ENCODE data around the gene CASQ1. TPM values are rescaled to one million over a fixed set of nuclear protein-coding genes. Genes with fewer than 3 reads are reported as not detected.

The CASQ1 gene
- total and polyA plus RNA-seq, 2 of the 13 experiments (the other 11 are each of a cell fraction or from before 2014, with no cell fraction given) = 0.09 to 0.20 TPM

DNA sequence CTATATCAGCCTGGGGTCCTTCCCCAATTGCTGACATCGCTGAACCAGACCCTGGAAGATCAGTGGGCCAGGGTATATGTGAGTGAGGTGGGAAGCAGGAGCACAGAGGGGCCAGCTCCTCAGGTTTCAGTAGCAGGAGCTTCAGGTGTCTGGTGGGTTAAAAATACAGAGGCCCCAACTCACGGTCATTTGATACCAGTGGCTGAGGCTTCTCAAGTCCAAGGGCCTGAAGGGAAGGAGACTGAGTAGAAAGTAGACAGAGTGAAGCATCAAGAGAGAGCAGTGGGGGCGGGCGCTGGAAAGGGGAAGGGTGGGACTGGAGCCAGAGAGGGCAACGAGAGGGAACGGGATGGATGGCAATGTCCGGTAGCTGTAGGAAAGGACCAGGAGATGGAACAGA, 2.0 kb upstream of the CASQ1 start:
- H3K27me3 ChIP-seq (ENCODE audit: control insufficient read depth in 1 of 2, insufficient read depth in 2 of 2, low read length in 2 of 2) = peaks cover 1 to 24% of the 10 kb centered on the region in 2 experiments; a peak in 3 of 5 replicates
- H3K4me2 ChIP-seq (ENCODE audit: low read depth, low read length) = no peak overlapping the region
- FAIRE-seq (no peak), ATAC-seq (no peak), DNase-seq (ENCODE audit: low spot score) (no peak)
- H3K36me3 ChIP-seq (replicated peaks in 1 of 2; ENCODE audit: control insufficient read depth in 1 of 2, insufficient read depth in 2 of 2, low read length in 2 of 2) = no peaks in the 10 kb centered on the region
- H4K20me1 ChIP-seq (ENCODE audit: insufficient read depth, low read length) = no peaks in the 10 kb centered on the region
- POLR2A ChIA-PET = no interaction called here
- H3K4me3 ChIP-seq (replicated peaks in 1 of 3; ENCODE audit: insufficient read depth in 1 of 3, low read depth in 2 of 3, low read length in 3 of 3) = no peak overlapping the region
- 64% methylated on average over 7 of the region's 7 CpGs for WGBS (ENCODE audit: low lambda C conversion rate)
- H3K79me2 ChIP-seq (ENCODE audit: insufficient read depth, low read length) = no peaks in the 10 kb centered on the region
- BruUV-seq (replicated peaks) = no TSS peak
- CTCF ChIA-PET (ENCODE audit: low intra/inter-chr PET ratio, low total read pairs) = no interaction called here
- intact Hi-C loops (cut with micrococcal nuclease; ENCODE audit: unreplicated experiment) (no loop called here), in situ Hi-C loops (cut with HindIII; ENCODE audit: extremely low pct_ligation_motif_present, low pct_unique_long_range_greater_than_20kb) (no loop called here)
- no peak overlapping the region for H2AFZ ChIP-seq (ENCODE audit: low read length)
- no peaks in the 10 kb centered on the region for H3K9me3 ChIP-seq (ENCODE audit: low read length)
- H3K9ac ChIP-seq (ENCODE audit: insufficient read depth, low read depth, low read length) = no peak overlapping the region
- peaks cover 23% of the 10 kb centered on the region for H3K4me1 ChIP-seq (ENCODE audit: insufficient read depth, low read length)
- no peak for TF ChIP-seq ZNF264 (CRISPR knock-in tag; IDR thresholded peaks at IDR 0.05)
- H3K27ac ChIP-seq (ENCODE audit: extremely low read length, insufficient read depth, low read length) = no peak overlapping the region

DNA sequence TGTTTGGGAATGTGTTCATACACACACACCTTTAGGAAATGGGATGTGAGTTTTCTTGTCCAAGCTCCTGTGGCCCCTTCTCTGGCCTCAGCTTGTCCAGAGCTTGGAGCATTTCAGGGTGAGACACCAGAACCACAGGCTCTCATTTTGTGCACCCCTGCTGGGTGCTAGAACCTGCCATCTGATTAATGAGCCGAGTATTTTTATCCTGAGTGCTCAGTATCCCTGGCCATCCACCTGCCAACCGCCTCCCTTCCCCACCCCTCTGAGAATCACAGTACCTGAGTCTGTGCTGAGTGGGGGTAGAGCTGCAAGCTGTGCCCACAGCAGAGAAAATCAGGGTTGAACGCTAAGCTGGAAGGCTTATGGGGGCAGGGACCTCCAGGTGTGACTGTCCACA, 1.4 kb downstream of the CASQ1 start:
- H3K9me3 ChIP-seq (ENCODE audit: low read length) = no peaks in the 10 kb centered on the region
- peaks cover 1 to 24% of the 10 kb centered on the region in 2 experiments; a peak in 3 of 5 replicates for H3K27me3 ChIP-seq (ENCODE audit: control insufficient read depth in 1 of 2, insufficient read depth in 2 of 2, low read length in 2 of 2)
- FAIRE-seq = no peak
- intact Hi-C loops (cut with micrococcal nuclease; ENCODE audit: unreplicated experiment) = loop anchor here (10.0 kb wide), 1 partner anchor 183 kb away; no protein-coding TSS in a partner anchor
- H3K4me1 ChIP-seq (ENCODE audit: insufficient read depth, low read length) = peaks cover 43% of the 10 kb centered on the region
- BruUV-seq (replicated peaks) = no TSS peak
- no peak overlapping the region for H3K27ac ChIP-seq (ENCODE audit: extremely low read length, insufficient read depth, low read length)
- H3K79me2 ChIP-seq (ENCODE audit: insufficient read depth, low read length) = no peaks in the 10 kb centered on the region
- no peak for DNase-seq (ENCODE audit: low spot score)
- no peak overlapping the region for H2AFZ ChIP-seq (ENCODE audit: low read length)
- TF ChIP-seq ZNF333 (CRISPR knock-in tag; IDR thresholded peaks at IDR 0.05; ENCODE audit: borderline replicate concordance) (no peak), KLF16 (CRISPR knock-in tag; IDR thresholded peaks at IDR 0.05) (no peak), ZNF205 (CRISPR knock-in tag; IDR thresholded peaks at IDR 0.05) (no peak), FOXM1 (CRISPR knock-in tag; IDR thresholded peaks at IDR 0.05) (no peak), ZNF878 (CRISPR knock-in tag; IDR thresholded peaks at IDR 0.05) (no peak)
- TF ChIP-seq, protein P1, sequence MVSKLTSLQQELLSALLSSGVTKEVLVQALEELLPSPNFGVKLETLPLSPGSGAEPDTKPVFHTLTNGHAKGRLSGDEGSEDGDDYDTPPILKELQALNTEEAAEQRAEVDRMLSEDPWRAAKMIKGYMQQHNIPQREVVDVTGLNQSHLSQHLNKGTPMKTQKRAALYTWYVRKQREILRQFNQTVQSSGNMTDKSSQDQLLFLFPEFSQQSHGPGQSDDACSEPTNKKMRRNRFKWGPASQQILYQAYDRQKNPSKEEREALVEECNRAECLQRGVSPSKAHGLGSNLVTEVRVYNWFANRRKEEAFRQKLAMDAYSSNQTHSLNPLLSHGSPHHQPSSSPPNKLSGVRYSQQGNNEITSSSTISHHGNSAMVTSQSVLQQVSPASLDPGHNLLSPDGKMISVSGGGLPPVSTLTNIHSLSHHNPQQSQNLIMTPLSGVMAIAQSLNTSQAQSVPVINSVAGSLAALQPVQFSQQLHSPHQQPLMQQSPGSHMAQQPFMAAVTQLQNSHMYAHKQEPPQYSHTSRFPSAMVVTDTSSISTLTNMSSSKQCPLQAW (CRISPR knock-in tag; IDR thresholded peaks at IDR 0.05) = no peak
- H4K20me1 ChIP-seq (ENCODE audit: insufficient read depth, low read length) = no peaks in the 10 kb centered on the region
- no peak overlapping the region for H3K4me2 ChIP-seq (ENCODE audit: low read depth, low read length)
- in situ Hi-C loops (cut with HindIII; ENCODE audit: extremely low pct_ligation_motif_present, low pct_unique_long_range_greater_than_20kb) = loop anchor here (5.0 kb wide), 2 partner anchors 61 to 101 kb away; no protein-coding TSS in a partner anchor
- no peaks in the 10 kb centered on the region for H3K36me3 ChIP-seq (replicated peaks in 1 of 2; ENCODE audit: control insufficient read depth in 1 of 2, insufficient read depth in 2 of 2, low read length in 2 of 2)
- H3K4me3 ChIP-seq (replicated peaks in 1 of 3; ENCODE audit: insufficient read depth in 1 of 3, low read depth in 2 of 3, low read length in 3 of 3) = no peak overlapping the region
- CTCF ChIA-PET (ENCODE audit: low intra/inter-chr PET ratio, low total read pairs) = no interaction called here
- 0% methylated on average over 1 of the region's 3 CpGs for WGBS (ENCODE audit: low lambda C conversion rate)
- no peak for ATAC-seq
- POLR2A ChIA-PET = no interaction called here
- H3K9ac ChIP-seq (ENCODE audit: insufficient read depth, low read depth, low read length) = no peak overlapping the region

Measured in HepG2 (cell line).